NOMO-1 treated with dmso at 0.1 percent for 144 hours (cell line): Measurements from ENCODE around the gene NAT14.
A peak's percentile ranks its signal among the peaks of the same experiment; 100 is the strongest.

Experiments
- DNase-seq: peaks from one replicate; lab custom pipeline; 2025; ENCODE audit not compliant: unreplicated experiment; lab: John Stamatoyannopoulos, UW

The NAT14 gene

GRCh38 chr19:55467236-55468053 lies 17.5 kb upstream of the NAT14 start:
- DNase-seq = no peak

- DNase-seq = no peak
Measured at GRCh38 chr19:55468054-55468393, 17.0 kb upstream of the NAT14 start.

- DNase-seq = no peak
Measured at GRCh38 chr19:55471266-55471665, 13.7 kb upstream of the NAT14 start.

GRCh38 chr19:55472463-55472862 lies 12.5 kb upstream of the NAT14 start:
- no peak for DNase-seq

- DNase-seq = no peak
Measured at GRCh38 chr19:55473225-55474012, 11.6 kb upstream of the NAT14 start.

GRCh38 chr19:55474269-55475265 lies 10.4 kb upstream of the NAT14 start:
- no peak for DNase-seq

- peak; percentile 94 for DNase-seq
Measured at GRCh38 chr19:55476100-55476775, 8.8 kb upstream of the NAT14 start, which contains the start of gene ZNF628. TSS of gene ZNF628 (plus strand) at chr19:55476617. CDS start at chr19:55479911, 3,294 bp downstream.

- DNase-seq = no peak
Measured at GRCh38 chr19:55477905-55478304, 7.1 kb upstream of the NAT14 start.

- no peak for DNase-seq
Measured at GRCh38 chr19:55478364-55478763, 6.6 kb upstream of the NAT14 start.

- DNase-seq = no peak
Measured at GRCh38 chr19:55479045-55479444, 5.9 kb upstream of the NAT14 start.

GRCh38 chr19:55479451-55480230 lies 5.3 kb upstream of the NAT14 start:
- no peak for DNase-seq

- no peak for DNase-seq
Measured at GRCh38 chr19:55481148-55481793, 3.7 kb upstream of the NAT14 start.

GRCh38 chr19:55481794-55482155 lies 3.2 kb upstream of the NAT14 start:
- DNase-seq = no peak

GRCh38 chr19:55482156-55482961 lies 2.6 kb upstream of the NAT14 start:
- DNase-seq = no peak

GRCh38 chr19:55482967-55483705 lies 1.9 kb upstream of the NAT14 start:
- DNase-seq = no peak

- no peak for DNase-seq
Measured at GRCh38 chr19:55483706-55484592, 1.0 kb upstream of the NAT14 start.
